ENCODE measurements around the gene UQCRQ. TPM values are rescaled to one million over a fixed set of nuclear protein-coding genes. Genes with fewer than 3 reads are reported as not detected.
"Not testable (repeated sequence)": the region's sequence is repeated elsewhere in the genome, so short reads cannot be mapped to it uniquely, and the experiment has no call there.

Gene UQCRQ
- total RNA-seq, 4 donors from 2014 or later, result 117 to 311 (median 239) TPM

- intact Hi-C loops (cut with DNase I; ENCODE audit: low total_unique reads) (no loop called here), in situ Hi-C loops (cut with MboI; ENCODE audit: low pct_ligation_motif_present in 1 of 4, low pct_unique_long_range_greater_than_20kb in 1 of 4, low sequenced_read_pairs in 3 of 4) (no loop called here)
- no peak for DNase-seq
- Histone ChIP-seq H3K36me3 (no peaks in the 10 kb centered on the region), H3K27me3 (no peaks in the 10 kb centered on the region), H3K4me1 (no peaks in the 10 kb centered on the region), H3K9me3 (no peaks in the 10 kb centered on the region), H3K4me3 (no peak overlapping the region), H3K27ac (no peak overlapping the region)
- TF ChIP-seq POLR2A (IDR thresholded peaks at IDR 0.05) (no peak), EP300 (IDR thresholded peaks at IDR 0.05; ENCODE audit: low read depth) (no peak), CTCF (IDR thresholded peaks at IDR 0.05) (no peak), POLR2AphosphoS5 (IDR thresholded peaks at IDR 0.05) (no peak)
- WGBS, 2 donors (ENCODE audit: low coverage in 1 of 2), result 11 to 15% methylated on average over 1 of the region's 1 CpG
These were observed 12.7 kb upstream of the UQCRQ start for GRCh38 chr5:132853790-132854189.

GRCh38 chr5:132854301-132854700 is 12.1 kb upstream of the UQCRQ start:
- H3K27ac ChIP-seq, result no peak overlapping the region
- TF ChIP-seq POLR2AphosphoS5 (IDR thresholded peaks at IDR 0.05) (no peak), EP300 (IDR thresholded peaks at IDR 0.05; ENCODE audit: low read depth) (no peak), CTCF (IDR thresholded peaks at IDR 0.05) (no peak), POLR2A (IDR thresholded peaks at IDR 0.05) (no peak)

GRCh38 chr5:132854992-132855391 is 11.4 kb upstream of the UQCRQ start:
- H3K27me3 ChIP-seq; H3K36me3 ChIP-seq; H3K27ac ChIP-seq; H3K4me1 ChIP-seq; H3K4me3 ChIP-seq; DNase-seq; H3K9me3 ChIP-seq; in situ Hi-C loops (cut with MboI; ENCODE audit: low pct_ligation_motif_present in 1 of 4, low pct_unique_long_range_greater_than_20kb in 1 of 4, low sequenced_read_pairs in 3 of 4); intact Hi-C loops (cut with DNase I; ENCODE audit: low total_unique reads): not testable (repeated sequence)
- WGBS, 2 donors (ENCODE audit: low coverage in 1 of 2), result 73 to 98% methylated on average over 3 to 5 of the region's 5 CpGs

More at GRCh38 chr5:132854301-132854700, 12.1 kb upstream of the UQCRQ start:
- no peak for DNase-seq
- H3K4me3 ChIP-seq, result no peak overlapping the region
- intact Hi-C loops (cut with DNase I; ENCODE audit: low total_unique reads) (no loop called here), in situ Hi-C loops (cut with MboI; ENCODE audit: low pct_ligation_motif_present in 1 of 4, low pct_unique_long_range_greater_than_20kb in 1 of 4, low sequenced_read_pairs in 3 of 4) (no loop called here)
- H3K9me3 ChIP-seq, result no peaks in the 10 kb centered on the region
- no peaks in the 10 kb centered on the region for H3K36me3 ChIP-seq
- 73 to 75% methylated on average over 3 of the region's 3 CpGs for WGBS, 2 donors (ENCODE audit: low coverage in 1 of 2)
- H3K4me1 ChIP-seq, result no peaks in the 10 kb centered on the region
- no peaks in the 10 kb centered on the region for H3K27me3 ChIP-seq

- Histone ChIP-seq H3K9me3 (no peaks in the 10 kb centered on the region), H3K36me3 (no peaks in the 10 kb centered on the region), H3K27me3 (no peaks in the 10 kb centered on the region), H3K27ac (no peak overlapping the region), H3K4me1 (no peaks in the 10 kb centered on the region), H3K4me3 (no peak overlapping the region)
- in situ Hi-C loops (cut with MboI; ENCODE audit: low pct_ligation_motif_present in 1 of 4, low pct_unique_long_range_greater_than_20kb in 1 of 4, low sequenced_read_pairs in 3 of 4) (no loop called here), intact Hi-C loops (cut with DNase I; ENCODE audit: low total_unique reads) (no loop called here)
- DNase-seq, result no peak
- WGBS, 2 donors (ENCODE audit: low coverage in 1 of 2), result 84 to 100% methylated on average over 2 to 3 of the region's 3 CpGs
- no peak for TF ChIP-seq EP300 (IDR thresholded peaks at IDR 0.05; ENCODE audit: low read depth)
- TF ChIP-seq POLR2A (IDR thresholded peaks at IDR 0.05), result no peak
These were observed 10.4 kb upstream of the UQCRQ start for GRCh38 chr5:132856011-132856410.

GRCh38 chr5:132859889-132860437 is 6.5 kb upstream of the UQCRQ start:
- WGBS, 2 donors (ENCODE audit: low coverage in 1 of 2), result 73 to 79% methylated on average over 2 of the region's 2 CpGs
- Histone ChIP-seq H3K4me1 (no peaks in the 10 kb centered on the region), H3K4me3 (no peak overlapping the region), H3K36me3 (no peaks in the 10 kb centered on the region), H3K27me3 (no peaks in the 10 kb centered on the region), H3K9me3 (no peaks in the 10 kb centered on the region), H3K27ac (no peak overlapping the region)
- no peak for TF ChIP-seq EP300 (IDR thresholded peaks at IDR 0.05; ENCODE audit: low read depth)
- no peak for TF ChIP-seq POLR2A (IDR thresholded peaks at IDR 0.05)
- no peak for TF ChIP-seq POLR2AphosphoS5 (IDR thresholded peaks at IDR 0.05)
- TF ChIP-seq CTCF (IDR thresholded peaks at IDR 0.05), result no peak
- intact Hi-C loops (cut with DNase I; ENCODE audit: low total_unique reads), result no loop called here
- DNase-seq, result no peak
- in situ Hi-C loops (cut with MboI; ENCODE audit: low pct_ligation_motif_present in 1 of 4, low pct_unique_long_range_greater_than_20kb in 1 of 4, low sequenced_read_pairs in 3 of 4), result no loop called here

Data from transverse colon (tissue), 4 donors.